ENCODE results near the gene AP4S1.
"Not testable (repeated sequence)": the region's sequence is repeated elsewhere in the genome, so short reads cannot be mapped to it uniquely, and the experiment has no call there.

The AP4S1 gene

GRCh38 chr14:31045501-31046080 lies 20.1 kb downstream of the AP4S1 start:
- no peak for FAIRE-seq

- no peak for FAIRE-seq
These were observed 22.1 kb downstream of the AP4S1 start for GRCh38 chr14:31047503-31047902.

- no peak for FAIRE-seq
These were observed 25.6 kb downstream of the AP4S1 start for GRCh38 chr14:31051023-31051422.

GRCh38 chr14:31051511-31051910 lies 26.1 kb downstream of the AP4S1 start:
- no peak for FAIRE-seq

- not testable (repeated sequence) for FAIRE-seq
These were observed 27.6 kb downstream of the AP4S1 start for GRCh38 chr14:31052905-31053586.

GRCh38 chr14:31057035-31057434 lies 31.6 kb downstream of the AP4S1 start:
- no peak for FAIRE-seq

- FAIRE-seq, result no peak
These were observed 32.4 kb downstream of the AP4S1 start for GRCh38 chr14:31057701-31058364.

GRCh38 chr14:31059152-31059924 lies 33.9 kb downstream of the AP4S1 start:
- FAIRE-seq, result no peak

- FAIRE-seq, result no peak
These were observed 34.9 kb downstream of the AP4S1 start for GRCh38 chr14:31060253-31060875.

- FAIRE-seq, result not testable (repeated sequence)
These were observed 37.5 kb downstream of the AP4S1 start for GRCh38 chr14:31062908-31063307.

- no peak for FAIRE-seq
These were observed 42.8 kb downstream of the AP4S1 start for GRCh38 chr14:31068235-31068634.

GRCh38 chr14:31069343-31069742 lies 43.9 kb downstream of the AP4S1 start:
- no peak for FAIRE-seq

GRCh38 chr14:31070431-31070830 lies 45.0 kb downstream of the AP4S1 start:
- no peak for FAIRE-seq

- FAIRE-seq, result no peak
These were observed 45.7 kb downstream of the AP4S1 start for GRCh38 chr14:31071151-31071550.

GRCh38 chr14:31075144-31075543 lies 49.7 kb downstream of the AP4S1 start:
- no peak for FAIRE-seq

- FAIRE-seq, result no peak
These were observed 53.3 kb downstream of the AP4S1 start for GRCh38 chr14:31078766-31079165.

- FAIRE-seq, result no peak
These were observed 54.6 kb downstream of the AP4S1 start for GRCh38 chr14:31080056-31080455.

- no peak for FAIRE-seq
These were observed 55.0 kb downstream of the AP4S1 start for GRCh38 chr14:31080484-31080883.

GRCh38 chr14:31083781-31084180 lies 58.3 kb downstream of the AP4S1 start:
- no peak for FAIRE-seq

- no peak for FAIRE-seq
These were observed 58.9 kb downstream of the AP4S1 start for GRCh38 chr14:31084385-31084784.

- no peak for FAIRE-seq
These were observed 59.6 kb downstream of the AP4S1 start for GRCh38 chr14:31085027-31085426.

GRCh38 chr14:31086466-31086865 lies 61.0 kb downstream of the AP4S1 start:
- FAIRE-seq, result not testable (repeated sequence)
